Stimulated activated CD4-positive, alpha-beta T cell treated with anti-CD3 and anti-CD28 coated beads, Interleukin-15, amount 100 ng/mL, for 1 hour (primary cell): ENCODE results near the gene TFRC.
"Not testable (repeated sequence)": the region's sequence is repeated elsewhere in the genome, so short reads cannot be mapped to it uniquely, and the experiment has no call there.

ENCODE experiments used
- DNase-seq, 2 donors: peaks; one replicate each; pipeline ENCODE4 v3.0.0-alpha.2; 2020; ENCODE audit warnings: low read depth in 1 of 2, low spot score in 1 of 2

The TFRC gene

GRCh38 chr3:196005338-196005737 lies 76.6 kb downstream of the TFRC start:
- DNase-seq = not testable (repeated sequence)

- DNase-seq = not testable (repeated sequence)
These were observed 77.4 kb downstream of the TFRC start for GRCh38 chr3:196004359-196005052.

GRCh38 chr3:196003611-196004010 lies 78.3 kb downstream of the TFRC start:
- no peak for DNase-seq

GRCh38 chr3:196002721-196003120 lies 79.2 kb downstream of the TFRC start:
- DNase-seq = not testable (repeated sequence)

- not testable (repeated sequence) for DNase-seq
These were observed 80.7 kb downstream of the TFRC start for GRCh38 chr3:196001240-196001639.

GRCh38 chr3:196000360-196000950 lies 81.4 kb downstream of the TFRC start:
- not testable (repeated sequence) for DNase-seq

GRCh38 chr3:195999896-196000295 lies 82.0 kb downstream of the TFRC start:
- no peak for DNase-seq
